Stomach smooth muscle (tissue), 2 donors: ENCODE measurements around the gene SKAP2.

Source experiments
- H3K27ac ChIP-seq: one replicate; pipeline ENCODE4 v1.7.0; 2013; ENCODE audit warnings: mild to moderate bottlenecking, low read length, inconsistent platforms
- H3K27me3 ChIP-seq, 2 donors: one replicate each; pipeline ENCODE4 v1.7.0; 2013; ENCODE audit warnings: low read length in 2 of 2; ENCODE audit not compliant: insufficient read depth in 2 of 2, control insufficient read depth in 1 of 2
- H3K36me3 ChIP-seq, 2 donors: one replicate each; pipeline ENCODE4 v1.7.0; 2013; ENCODE audit warnings: low read length in 2 of 2; ENCODE audit not compliant: control insufficient read depth in 2 of 2, insufficient read depth in 2 of 2
- H3K4me1 ChIP-seq: one replicate; pipeline ENCODE4 v1.7.0; 2013; ENCODE audit warnings: low read length; ENCODE audit not compliant: control insufficient read depth, insufficient read depth
- H3K4me3 ChIP-seq, 2 donors: one replicate each; pipeline ENCODE4 v1.7.0; 2013; ENCODE audit warnings: low read length in 2 of 2
- H3K9ac ChIP-seq, 2 donors: one replicate each; pipeline ENCODE4 v1.7.0; 2013; ENCODE audit warnings: low read length in 2 of 2, mild to moderate bottlenecking in 1 of 2
- H3K9me3 ChIP-seq, 2 donors: one replicate each; pipeline ENCODE4 v1.7.0; 2013; ENCODE audit warnings: low read length in 2 of 2; ENCODE audit not compliant: control insufficient read depth in 2 of 2
- donor health status: healthy.
- donor health status: Pancreatic carcinoma.

The SKAP2 gene

GRCh38 chr7:26626687-26627086, 237.7 kb downstream of the SKAP2 start:
- H3K4me1 ChIP-seq = no peaks in the 10 kb centered on the region
- no peak overlapping the region for H3K27ac ChIP-seq
- H3K9ac ChIP-seq = no peak overlapping the region
- H3K36me3 ChIP-seq = no peaks in the 10 kb centered on the region
- H3K4me3 ChIP-seq = no peak overlapping the region
- no peaks in the 10 kb centered on the region for H3K27me3 ChIP-seq
- no peaks in the 10 kb centered on the region for H3K9me3 ChIP-seq

GRCh38 chr7:26626156-26626555, 238.2 kb downstream of the SKAP2 start:
- H3K9me3 ChIP-seq = no peaks in the 10 kb centered on the region
- H3K27ac ChIP-seq = no peak overlapping the region
- no peaks in the 10 kb centered on the region for H3K4me1 ChIP-seq
- H3K4me3 ChIP-seq = no peak overlapping the region
- H3K36me3 ChIP-seq = no peaks in the 10 kb centered on the region
- H3K27me3 ChIP-seq = no peaks in the 10 kb centered on the region
- no peak overlapping the region for H3K9ac ChIP-seq

GRCh38 chr7:26625286-26625685, 239.1 kb downstream of the SKAP2 start:
- no peak overlapping the region for H3K4me3 ChIP-seq
- H3K4me1 ChIP-seq = no peaks in the 10 kb centered on the region
- H3K27ac ChIP-seq = no peak overlapping the region
- H3K27me3 ChIP-seq = no peaks in the 10 kb centered on the region
- no peaks in the 10 kb centered on the region for H3K36me3 ChIP-seq
- H3K9ac ChIP-seq = no peak overlapping the region
- no peaks in the 10 kb centered on the region for H3K9me3 ChIP-seq

- H3K4me1 ChIP-seq = no peaks in the 10 kb centered on the region
- H3K9me3 ChIP-seq = no peaks in the 10 kb centered on the region
- H3K9ac ChIP-seq = no peak overlapping the region
- no peak overlapping the region for H3K4me3 ChIP-seq
- H3K27ac ChIP-seq = no peak overlapping the region
- no peaks in the 10 kb centered on the region for H3K36me3 ChIP-seq
- no peaks in the 10 kb centered on the region for H3K27me3 ChIP-seq
Measured at GRCh38 chr7:26624839-26625238, 239.6 kb downstream of the SKAP2 start.

GRCh38 chr7:26624431-26624830, 240.0 kb downstream of the SKAP2 start:
- no peaks in the 10 kb centered on the region for H3K27me3 ChIP-seq
- H3K9me3 ChIP-seq = no peaks in the 10 kb centered on the region
- no peak overlapping the region for H3K4me3 ChIP-seq
- H3K27ac ChIP-seq = no peak overlapping the region
- no peaks in the 10 kb centered on the region for H3K4me1 ChIP-seq
- H3K36me3 ChIP-seq = no peaks in the 10 kb centered on the region
- H3K9ac ChIP-seq = no peak overlapping the region

- no peak overlapping the region for H3K9ac ChIP-seq
- peaks cover 0 to 2% of the 10 kb centered on the region in 2 donors for H3K36me3 ChIP-seq
- H3K27ac ChIP-seq = no peak overlapping the region
- H3K4me1 ChIP-seq = no peaks in the 10 kb centered on the region
- no peaks in the 10 kb centered on the region for H3K27me3 ChIP-seq
- no peaks in the 10 kb centered on the region for H3K9me3 ChIP-seq
- H3K4me3 ChIP-seq = no peak overlapping the region
Measured at GRCh38 chr7:26620352-26620751, 244.0 kb downstream of the SKAP2 start.

GRCh38 chr7:26619348-26619984, 244.9 kb downstream of the SKAP2 start:
- Histone ChIP-seq H3K27me3 (no peaks in the 10 kb centered on the region), H3K9me3 (no peaks in the 10 kb centered on the region), H3K4me1 (no peaks in the 10 kb centered on the region), H3K27ac (no peak overlapping the region), H3K36me3 (peaks cover 0 to 2% of the 10 kb centered on the region in 2 donors), H3K9ac (no peak overlapping the region), H3K4me3 (no peak overlapping the region)

GRCh38 chr7:26618898-26619297, 245.5 kb downstream of the SKAP2 start:
- no peak overlapping the region for H3K27ac ChIP-seq
- H3K4me3 ChIP-seq = no peak overlapping the region
- H3K36me3 ChIP-seq = peaks cover 0 to 2% of the 10 kb centered on the region in 2 donors
- H3K4me1 ChIP-seq = no peaks in the 10 kb centered on the region
- H3K9ac ChIP-seq = no peak overlapping the region
- no peaks in the 10 kb centered on the region for H3K9me3 ChIP-seq
- no peaks in the 10 kb centered on the region for H3K27me3 ChIP-seq

GRCh38 chr7:26618449-26618848, 245.9 kb downstream of the SKAP2 start:
- Histone ChIP-seq H3K27me3 (peaks cover 0 to 2% of the 10 kb centered on the region in 2 donors), H3K36me3 (peaks cover 0 to 2% of the 10 kb centered on the region in 2 donors)

More at GRCh38 chr7:26618449-26618848, 245.9 kb downstream of the SKAP2 start:
- no peaks in the 10 kb centered on the region for H3K4me1 ChIP-seq
- H3K9me3 ChIP-seq = no peaks in the 10 kb centered on the region
- no peak overlapping the region for H3K9ac ChIP-seq
- no peak overlapping the region for H3K4me3 ChIP-seq
- no peak overlapping the region for H3K27ac ChIP-seq
